HCT116 (cell line): ENCODE data around the gene POMGNT1. TPM values are rescaled to one million over a fixed set of nuclear protein-coding genes. Genes with fewer than 3 reads are reported as not detected.

Experiments
- ATAC-seq: fragments of 200-7000 bp; cut with Tn5 transposase; 2 replicates; pipeline ENCODE4 v1.9.1; 2020; ENCODE audit warnings: mild to moderate bottlenecking, moderate library complexity
- BruUV-seq: library from RNA; stranded (reverse); fragments of 400-500 nt; replicated peaks from 2 replicates; lab custom pipeline; 2021; lab: Mats Ljungman, UMichigan
- CTCF ChIA-PET: fragments of 300-600 bp; sonication (Branson Sonifier 250); formaldehyde crosslinking; loops from one replicate; lab custom pipeline; 2021; ENCODE audit warnings: antibody characterized with exemption; lab: Charles Lee
- POLR2A ChIA-PET: fragments of 300-600, 350-600 bp; sonication (Branson Sonifier 250); formaldehyde crosslinking; loops from one replicate; lab custom pipeline; 2021; ENCODE audit warnings: antibody characterized with exemption; lab: Charles Lee
- RAD21 ChIA-PET, 2 experiments: fragments of 300-600 bp; sonication (Branson Sonifier 250); formaldehyde crosslinking; loops; one replicate each; lab custom pipeline; 2023; ENCODE audit warnings: low total read pairs in 2 of 2; ENCODE audit not compliant: uncharacterized antibody in 2 of 2, unreplicated experiment in 2 of 2, low non-redundant PET in 1 of 2; lab: Charles Lee
- DNase-seq: peaks from one replicate; pipeline ENCODE4 v3.0.0-alpha.2; 2010; ENCODE audit warnings: low read depth, low spot score
- H2AFZ ChIP-seq: fragments of 200-600 bp; shearing (Covaris generic), sonication (generic); 2 replicates; pipeline ENCODE4 v1.6.1; 2017; ENCODE audit warnings: low read depth, mixed run types, mixed read lengths, antibody characterized with exemption, low read length; ENCODE audit not compliant: poor library complexity, severe bottlenecking
- H3K27ac ChIP-seq: 2 replicates; pipeline ENCODE4 v1.5.1; 2012; ENCODE audit warnings: low read depth, low read length
- H3K27me3 ChIP-seq: fragments of 200-600 bp; sonication (generic); 2 replicates; pipeline ENCODE4 v1.6.1; 2016; ENCODE audit warnings: mixed run types, low read length, mixed read lengths; ENCODE audit not compliant: insufficient read depth
- H3K36me3 ChIP-seq, 2 experiments: fragments of 200-500 bp in 1 of 2; fragments of 200-600 bp in 1 of 2; sonication (Bioruptor generic) in 1 of 2; sonication (generic) in 1 of 2; 2 replicates each; pipeline versions ENCODE4 v1.5.1 to v1.6.1; 2014 to 2016; ENCODE audit warnings: low read length in 2 of 2, inconsistent platforms in 1 of 2, mixed read lengths in 1 of 2, mixed run types in 1 of 2; ENCODE audit not compliant: insufficient read depth in 2 of 2, control insufficient read depth in 1 of 2
- H3K4me1 ChIP-seq, 2 experiments: fragments of 200-600 bp in 1 of 2; sonication (generic) in 1 of 2; 2 replicates each; pipeline versions ENCODE4 v1.5.1 to v1.6.1; 2012 to 2017; ENCODE audit warnings: low read length in 2 of 2, inconsistent platforms in 1 of 2, mild to moderate bottlenecking in 1 of 2, mixed read lengths in 1 of 2, mixed run types in 1 of 2, moderate library complexity in 1 of 2; ENCODE audit not compliant: insufficient read depth in 2 of 2, control insufficient read depth in 1 of 2
- H3K4me2 ChIP-seq: fragments of 200-600 bp; sonication (generic); 2 replicates; pipeline ENCODE4 v1.6.1; 2017; ENCODE audit warnings: mixed run types, low read length, mixed read lengths
- H3K4me3 ChIP-seq, 2 experiments: fragments of 200-600 bp in 1 of 2; sonication (generic) in 1 of 2; replicated peaks in 1 of 2; 2 replicates each; pipeline ENCODE4 v1.5.1; 2011 to 2016; ENCODE audit warnings: low read length in 2 of 2, control low read depth in 1 of 2, low read depth in 1 of 2, mild to moderate bottlenecking in 1 of 2, mixed read lengths in 1 of 2, mixed run types in 1 of 2
- H3K79me2 ChIP-seq: fragments of 200-600 bp; sonication (generic); 2 replicates; pipeline ENCODE4 v1.6.1; 2017; ENCODE audit warnings: mild to moderate bottlenecking, mixed run types, low read length, moderate library complexity, mixed read lengths; ENCODE audit not compliant: insufficient read depth
- H3K9ac ChIP-seq: fragments of 200-600 bp; sonication (generic); 2 replicates; pipeline ENCODE4 v1.6.1; 2016; ENCODE audit warnings: low read length, mixed read lengths
- H3K9me2 ChIP-seq: fragments of 200-600 bp; sonication (generic), shearing (Covaris generic); 2 replicates; pipeline ENCODE4 v1.6.1; 2017; ENCODE audit warnings: mixed run types, mild to moderate bottlenecking, moderate library complexity; ENCODE audit not compliant: insufficient read depth
- H3K9me3 ChIP-seq, 2 experiments: fragments of 200-500 bp in 1 of 2; fragments of 200-600 bp in 1 of 2; sonication (Bioruptor generic) in 1 of 2; sonication (generic) in 1 of 2; 2 replicates each; pipeline ENCODE4 v1.6.1; 2014 to 2017; ENCODE audit warnings: low read length in 2 of 2, mixed read lengths in 2 of 2, inconsistent platforms in 1 of 2, low read depth in 1 of 2, mild to moderate bottlenecking in 1 of 2, mixed run types in 1 of 2, moderate library complexity in 1 of 2; ENCODE audit not compliant: control insufficient read depth in 1 of 2, insufficient read depth in 1 of 2
- H4K20me1 ChIP-seq: fragments of 200-600 bp; sonication (generic), shearing (Covaris generic); 2 replicates; pipeline ENCODE4 v1.6.1; 2017; ENCODE audit warnings: mixed run types, mild to moderate bottlenecking, moderate library complexity; ENCODE audit not compliant: insufficient read depth
- EZH2 ChIP-seq: fragments of 200-600 bp; sonication (generic); IDR thresholded peaks from 2 replicates; pipeline ENCODE4 v1.6.1; 2017; ENCODE audit warnings: antibody characterized with exemption, mixed run types
- SP1 ChIP-seq: IDR thresholded peaks from 2 replicates; pipeline ENCODE4 v1.6.1; 2012; ENCODE audit warnings: low read depth
- TCF7L2 ChIP-seq: IDR thresholded peaks from 2 replicates; pipeline ENCODE4 v1.7.0; 2011; ENCODE audit warnings: borderline replicate concordance, inconsistent platforms; ENCODE audit not compliant: insufficient read depth, insufficient read length; ENCODE audit errors: extremely low read depth
- intact Hi-C: fragments of 100-400 bp; cut with micrococcal nuclease; formaldehyde crosslinking; loops from 2 replicates; pipeline ENCODE4 v1.10.0; 2022
- total RNA-seq: library from RNA; stranded (reverse); gene quantifications from one replicate; pipeline ENCODE4 v1.2.1, GENCODE V29; 2021; ENCODE audit not compliant: unreplicated experiment
- TF ChIP-seq, protein P1 (sequence below): IDR thresholded peaks from 2 replicates; pipeline ENCODE4 v1.6.1; 2012; ENCODE audit warnings: low read depth

Gene POMGNT1
- total RNA-seq, 1 experiment from 2014 or later: 97.7 TPM

DNA sequence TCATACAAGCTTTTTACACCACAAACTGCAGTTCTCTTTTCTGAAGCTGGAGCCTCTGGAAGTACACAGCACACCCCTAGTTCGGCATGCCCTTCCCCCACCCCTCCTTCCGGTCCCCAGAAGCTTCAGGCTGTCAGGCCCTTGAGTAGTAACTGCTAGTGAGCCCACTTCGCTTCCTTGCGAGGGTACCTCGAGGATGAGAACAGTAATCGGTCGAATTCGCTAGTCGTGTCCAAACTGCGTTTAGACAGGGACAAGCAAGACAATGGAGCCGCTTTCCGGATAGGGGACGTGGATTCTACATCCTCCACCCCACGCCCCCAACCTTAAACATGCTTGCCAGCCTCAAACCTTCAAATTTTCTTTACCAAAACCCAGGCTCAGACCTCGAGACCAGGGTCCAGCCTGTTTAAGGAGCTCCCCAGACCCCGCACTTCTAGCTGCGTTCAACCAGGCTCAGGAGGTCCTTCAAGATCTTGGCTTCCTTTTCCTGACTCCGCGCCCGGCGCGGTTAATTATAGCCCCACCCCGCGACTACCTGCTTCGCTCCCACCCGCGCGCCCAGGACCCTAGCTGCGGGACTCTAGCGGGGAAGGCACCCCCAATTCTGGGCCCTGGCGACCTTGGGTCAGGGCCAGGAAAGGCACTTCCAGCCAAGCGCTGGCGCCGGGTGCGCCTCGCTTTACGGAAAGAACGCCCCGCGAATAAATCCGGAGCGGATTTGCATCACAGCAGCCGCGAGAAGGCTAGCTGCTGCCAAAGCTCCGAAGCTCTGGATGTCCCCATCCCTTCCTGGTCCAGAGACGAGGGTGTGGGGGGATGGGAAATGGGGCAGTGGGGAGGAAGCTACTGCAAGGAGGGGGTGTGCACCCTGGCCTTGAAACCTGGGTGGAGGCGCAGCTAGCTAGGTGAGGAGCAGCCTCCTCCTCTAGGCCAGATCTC lies 31.4 kb downstream of the POMGNT1 start:
- intact Hi-C loops: no loop called here
- Histone ChIP-seq H3K4me2 (no peak overlapping the region), H2AFZ (no peak overlapping the region), H3K9ac (no peak overlapping the region)
- CTCF ChIA-PET: interaction anchor here (0.5 kb wide), 1 partner anchor 283 kb away, joined by 4 read pairs; no protein-coding TSS in a partner anchor
- TF ChIP-seq TCF7L2 (no peak), SP1 (no peak), EZH2 (no peak)
- TF ChIP-seq, protein P1, sequence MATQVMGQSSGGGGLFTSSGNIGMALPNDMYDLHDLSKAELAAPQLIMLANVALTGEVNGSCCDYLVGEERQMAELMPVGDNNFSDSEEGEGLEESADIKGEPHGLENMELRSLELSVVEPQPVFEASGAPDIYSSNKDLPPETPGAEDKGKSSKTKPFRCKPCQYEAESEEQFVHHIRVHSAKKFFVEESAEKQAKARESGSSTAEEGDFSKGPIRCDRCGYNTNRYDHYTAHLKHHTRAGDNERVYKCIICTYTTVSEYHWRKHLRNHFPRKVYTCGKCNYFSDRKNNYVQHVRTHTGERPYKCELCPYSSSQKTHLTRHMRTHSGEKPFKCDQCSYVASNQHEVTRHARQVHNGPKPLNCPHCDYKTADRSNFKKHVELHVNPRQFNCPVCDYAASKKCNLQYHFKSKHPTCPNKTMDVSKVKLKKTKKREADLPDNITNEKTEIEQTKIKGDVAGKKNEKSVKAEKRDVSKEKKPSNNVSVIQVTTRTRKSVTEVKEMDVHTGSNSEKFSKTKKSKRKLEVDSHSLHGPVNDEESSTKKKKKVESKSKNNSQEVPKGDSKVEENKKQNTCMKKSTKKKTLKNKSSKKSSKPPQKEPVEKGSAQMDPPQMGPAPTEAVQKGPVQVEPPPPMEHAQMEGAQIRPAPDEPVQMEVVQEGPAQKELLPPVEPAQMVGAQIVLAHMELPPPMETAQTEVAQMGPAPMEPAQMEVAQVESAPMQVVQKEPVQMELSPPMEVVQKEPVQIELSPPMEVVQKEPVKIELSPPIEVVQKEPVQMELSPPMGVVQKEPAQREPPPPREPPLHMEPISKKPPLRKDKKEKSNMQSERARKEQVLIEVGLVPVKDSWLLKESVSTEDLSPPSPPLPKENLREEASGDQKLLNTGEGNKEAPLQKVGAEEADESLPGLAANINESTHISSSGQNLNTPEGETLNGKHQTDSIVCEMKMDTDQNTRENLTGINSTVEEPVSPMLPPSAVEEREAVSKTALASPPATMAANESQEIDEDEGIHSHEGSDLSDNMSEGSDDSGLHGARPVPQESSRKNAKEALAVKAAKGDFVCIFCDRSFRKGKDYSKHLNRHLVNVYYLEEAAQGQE: no peak
- TF ChIP-seq, all 23 proteins: peak for 0
- ATAC-seq (no peak), DNase-seq (no peak)
- Histone ChIP-seq H3K27me3 (no peaks in the 10 kb centered on the region), H3K9me3 (no peaks in the 10 kb centered on the region), H3K79me2 (no peaks in the 10 kb centered on the region), H4K20me1 (no peaks in the 10 kb centered on the region), H3K4me1 (peaks cover 9 to 10% of the 10 kb centered on the region in 2 experiments), H3K36me3 (no peaks in the 10 kb centered on the region), H3K27ac (no peak overlapping the region), H3K9me2 (no peaks in the 10 kb centered on the region), H3K4me3 (no peak overlapping the region)
- no TSS peak for BruUV-seq
- POLR2A ChIA-PET: no interaction called here
- RAD21 ChIA-PET: no interaction called here
